Muscle of leg (tissue), 11 donors: ENCODE data around the gene IL5RA. TPM values are rescaled to one million over a fixed set of nuclear protein-coding genes. Genes with fewer than 3 reads are reported as not detected.

ENCODE experiments used
- DNase-seq: peaks from one replicate; pipeline ENCODE4 v3.0.0; 2013
- H3K27ac ChIP-seq: one replicate; pipeline ENCODE4 v1.5.1; 2013; ENCODE audit warnings: mild to moderate bottlenecking, low read length, control low read depth
- H3K27me3 ChIP-seq: one replicate; pipeline ENCODE4 v1.6.1; 2013; ENCODE audit warnings: low read length; ENCODE audit not compliant: control insufficient read depth, insufficient read depth
- H3K36me3 ChIP-seq: one replicate; pipeline ENCODE4 v1.6.1; 2013; ENCODE audit warnings: low read length; ENCODE audit not compliant: control insufficient read depth, insufficient read depth
- H3K4me1 ChIP-seq: one replicate; pipeline ENCODE4 v1.6.1; 2013; ENCODE audit warnings: low read length; ENCODE audit not compliant: control insufficient read depth, insufficient read depth
- H3K4me3 ChIP-seq: one replicate; pipeline ENCODE4 v1.5.1; 2013; ENCODE audit warnings: low read length, control low read depth
- H3K9me3 ChIP-seq: replicated peaks from 2 replicates; pipeline ENCODE4 v1.6.1; 2013; ENCODE audit warnings: low read depth, low read length; ENCODE audit not compliant: control insufficient read depth
- WGBS: methylation state at CpG from one replicate; pipeline ENCODE4 v1.1.5; 2013; ENCODE audit warnings: missing lambda C conversion rate; ENCODE audit not compliant: insufficient coverage; 5-methylcytosine and 5-hydroxymethylcytosine counted together
- polyA plus RNA-seq, 8 donors: library from polyadenylated mRNA; unstranded; fragments of 120-200 nt; gene quantifications; one replicate each; pipeline versions ENCODE4 v1.2.1 to v1.2.3, GENCODE V29; 2013; ENCODE audit warnings: inconsistent platforms in 1 of 8, low replicate concordance in 1 of 8; ENCODE audit not compliant: insufficient read length in 8 of 8, insufficient read depth in 1 of 8
- total RNA-seq: library from RNA; stranded (reverse); fragments of 120-200 nt; gene quantifications from one replicate; pipeline ENCODE4 v1.2.4, GENCODE V29; 2013

IL5RA gene
- total and polyA plus RNA-seq, 9 donors: 0.04 to 0.15 (median 0.09) TPM; not detected in 2

- Histone ChIP-seq H3K9me3 (no peaks in the 10 kb centered on the region), H3K27me3 (no peaks in the 10 kb centered on the region), H3K36me3 (no peaks in the 10 kb centered on the region), H3K27ac (no peak overlapping the region), H3K4me1 (no peaks in the 10 kb centered on the region), H3K4me3 (no peak overlapping the region)
- WGBS: no CpG with 5 or more reads among the region's 3 CpGs
- DNase-seq: no peak
These were observed 2.3 kb downstream of the IL5RA start for GRCh38 chr3:3107858-3108257.

DNA sequence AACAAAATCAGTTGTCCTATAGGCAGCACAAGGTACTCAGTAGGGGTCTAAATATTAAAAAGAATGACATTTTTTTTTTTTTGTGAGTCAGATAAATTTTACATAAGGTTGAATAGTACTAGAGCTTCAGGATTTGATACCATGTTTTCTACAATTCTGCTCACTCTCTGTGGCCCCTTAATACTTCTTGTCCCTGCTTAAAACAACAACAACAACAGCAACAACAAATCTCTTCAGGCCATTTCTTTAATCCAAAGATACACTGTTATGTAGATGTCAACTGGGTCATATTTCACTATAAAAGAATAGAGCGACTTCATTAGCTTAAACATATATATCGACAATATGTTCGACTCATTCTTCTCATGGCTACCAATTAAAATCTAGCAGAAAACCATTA lies 3.0 kb downstream of the IL5RA start:
- Histone ChIP-seq H3K4me3 (no peak overlapping the region), H3K9me3 (no peaks in the 10 kb centered on the region), H3K36me3 (no peaks in the 10 kb centered on the region), H3K27me3 (no peaks in the 10 kb centered on the region), H3K27ac (no peak overlapping the region), H3K4me1 (no peaks in the 10 kb centered on the region)
- no peak for DNase-seq
- WGBS: no CpG with 5 or more reads among the region's 3 CpGs

GRCh38 chr3:3105815-3106214 lies 4.4 kb downstream of the IL5RA start:
- Histone ChIP-seq H3K9me3 (no peaks in the 10 kb centered on the region), H3K36me3 (no peaks in the 10 kb centered on the region), H3K27me3 (no peaks in the 10 kb centered on the region), H3K4me3 (no peak overlapping the region), H3K27ac (no peak overlapping the region), H3K4me1 (no peaks in the 10 kb centered on the region)
- no CpG with 5 or more reads among the region's 4 CpGs for WGBS
- no peak for DNase-seq

DNA sequence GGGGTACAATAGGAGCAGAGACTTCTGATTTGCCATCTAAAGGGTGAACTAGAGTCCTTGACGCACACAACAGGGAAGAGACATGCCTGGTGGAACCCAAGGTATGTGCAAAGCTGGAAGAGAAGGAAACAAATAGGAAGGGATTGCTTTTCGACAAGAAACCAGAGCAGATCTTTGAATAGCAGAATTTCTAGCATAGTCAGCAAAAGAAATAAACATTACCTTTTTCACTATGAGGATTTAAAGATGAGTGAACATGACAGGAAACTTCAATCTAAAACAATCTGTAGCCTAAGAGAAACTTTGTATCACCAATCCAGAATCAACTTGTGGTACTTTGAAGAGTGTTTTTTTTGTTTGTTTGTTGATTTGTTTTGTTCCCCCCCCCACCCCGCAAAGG lies 4.9 kb downstream of the IL5RA start:
- Histone ChIP-seq H3K27ac (no peak overlapping the region), H3K4me3 (no peak overlapping the region), H3K27me3 (no peaks in the 10 kb centered on the region), H3K9me3 (no peaks in the 10 kb centered on the region), H3K36me3 (no peaks in the 10 kb centered on the region), H3K4me1 (no peaks in the 10 kb centered on the region)
- no peak for DNase-seq
- WGBS: 100% methylated on average over 1 of the region's 3 CpGs

DNA sequence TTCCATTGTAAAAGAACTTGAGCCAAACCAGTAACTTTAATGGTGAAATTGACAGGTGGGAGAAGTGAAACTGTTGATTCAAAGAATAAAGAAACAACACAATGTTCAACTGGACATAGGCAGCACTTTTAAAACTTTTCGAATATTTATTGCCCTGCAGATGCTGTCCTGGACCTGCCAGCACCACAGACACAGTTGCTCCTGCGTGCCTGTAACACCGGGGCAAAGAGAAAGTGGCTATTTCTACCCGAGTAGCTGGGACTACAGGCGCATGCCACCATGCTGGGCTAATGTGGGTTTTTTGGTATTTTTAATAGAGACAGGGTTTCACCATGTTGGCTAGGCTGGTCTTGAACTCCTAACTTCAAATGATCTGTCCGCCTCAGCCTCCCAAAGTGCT lies 7.4 kb downstream of the IL5RA start:
- H3K36me3 ChIP-seq: no peaks in the 10 kb centered on the region
- no peaks in the 10 kb centered on the region for H3K9me3 ChIP-seq
- no peaks in the 10 kb centered on the region for H3K4me1 ChIP-seq
- no peak for DNase-seq
- H3K27ac ChIP-seq: no peak overlapping the region
- H3K4me3 ChIP-seq: no peak overlapping the region
- no peaks in the 10 kb centered on the region for H3K27me3 ChIP-seq
- 84% methylated on average over 5 of the region's 6 CpGs for WGBS

- WGBS: no CpG with 5 or more reads among the region's 6 CpGs
- no peaks in the 10 kb centered on the region for H3K4me1 ChIP-seq
- no peak overlapping the region for H3K27ac ChIP-seq
- DNase-seq: no peak
- no peaks in the 10 kb centered on the region for H3K9me3 ChIP-seq
- no peak overlapping the region for H3K4me3 ChIP-seq
- H3K27me3 ChIP-seq: no peaks in the 10 kb centered on the region
- H3K36me3 ChIP-seq: no peaks in the 10 kb centered on the region
These were observed 8.3 kb downstream of the IL5RA start for GRCh38 chr3:3101660-3102458.

DNA sequence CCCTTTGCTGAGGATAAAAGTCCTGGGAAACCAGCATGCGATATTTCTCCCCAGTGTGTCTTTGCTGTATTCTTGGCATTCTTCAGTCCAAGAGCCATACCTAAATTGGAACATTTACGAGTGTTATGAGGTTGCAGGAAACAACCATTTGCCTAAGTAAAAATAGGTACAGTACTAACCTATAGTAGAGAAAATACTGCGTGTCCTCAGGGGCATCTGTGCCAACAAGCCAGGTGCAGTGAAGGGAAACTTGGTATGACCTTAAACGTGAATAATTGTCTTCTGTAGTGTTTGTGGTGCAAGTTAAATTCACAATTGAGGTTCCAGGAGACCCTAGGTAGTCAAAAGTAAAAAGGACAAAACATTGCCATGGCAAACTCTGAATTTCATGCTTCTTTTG lies 12.2 kb downstream of the IL5RA start:
- no peaks in the 10 kb centered on the region for H3K9me3 ChIP-seq
- no CpG with 5 or more reads among the region's 4 CpGs for WGBS
- DNase-seq: no peak
- no peaks in the 10 kb centered on the region for H3K4me1 ChIP-seq
- H3K27me3 ChIP-seq: no peaks in the 10 kb centered on the region
- H3K27ac ChIP-seq: no peak overlapping the region
- no peaks in the 10 kb centered on the region for H3K36me3 ChIP-seq
- no peak overlapping the region for H3K4me3 ChIP-seq

- WGBS: 72% methylated on average over 3 of the region's 4 CpGs
These were observed 21.2 kb downstream of the IL5RA start for GRCh38 chr3:3089017-3089416.

DNA sequence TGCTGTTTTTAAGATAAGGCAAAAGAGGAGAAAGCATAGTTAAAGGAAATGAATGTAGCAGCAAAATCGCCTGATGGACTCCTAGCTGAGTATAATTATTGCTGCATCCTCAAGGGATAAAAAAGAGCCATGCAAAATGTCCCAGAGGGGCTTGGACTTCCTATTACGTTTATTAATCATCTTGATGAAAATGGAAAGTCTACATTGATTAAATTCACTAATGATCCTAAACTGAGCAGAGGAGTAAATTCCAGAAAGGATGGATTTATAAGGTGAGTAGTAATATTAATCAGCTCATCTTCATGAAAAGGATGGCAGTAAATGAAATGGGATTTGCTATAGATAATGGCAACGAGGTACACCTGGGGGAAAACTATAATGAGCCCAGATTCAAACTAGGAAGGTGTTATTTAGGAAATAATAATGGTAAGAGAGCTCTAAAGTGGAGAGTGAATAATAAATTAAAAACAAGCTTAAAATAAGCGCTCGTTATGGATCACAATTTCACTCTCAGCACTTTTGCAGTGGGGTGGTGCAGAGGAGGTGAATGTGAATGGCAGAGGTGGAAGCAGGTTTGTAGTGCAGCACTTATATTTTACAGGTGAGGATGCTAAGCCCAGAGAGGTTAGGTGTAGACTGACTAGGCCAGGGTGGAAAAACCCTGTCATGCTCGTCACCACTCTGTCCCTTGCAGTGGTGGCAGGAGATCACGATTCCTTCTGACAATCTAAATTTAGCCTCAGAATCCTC lies 22.3 kb downstream of the IL5RA start:
- H3K4me3 ChIP-seq: no peak overlapping the region
- 66% methylated on average over 4 of the region's 7 CpGs for WGBS

More at GRCh38 chr3:3089017-3089416, 21.2 kb downstream of the IL5RA start:
- H3K4me3 ChIP-seq: no peak overlapping the region
- DNase-seq: no peak
- no peaks in the 10 kb centered on the region for H3K27me3 ChIP-seq
- H3K4me1 ChIP-seq: no peaks in the 10 kb centered on the region
- no peak overlapping the region for H3K27ac ChIP-seq
- no peaks in the 10 kb centered on the region for H3K9me3 ChIP-seq
- H3K36me3 ChIP-seq: no peaks in the 10 kb centered on the region

GRCh38 chr3:3087279-3087678 lies 22.9 kb downstream of the IL5RA start:
- no peaks in the 10 kb centered on the region for H3K9me3 ChIP-seq
- no peaks in the 10 kb centered on the region for H3K36me3 ChIP-seq
- H3K27me3 ChIP-seq: no peaks in the 10 kb centered on the region
- no peaks in the 10 kb centered on the region for H3K4me1 ChIP-seq
- H3K27ac ChIP-seq: no peak overlapping the region
- no peak for DNase-seq
- no peak overlapping the region for H3K4me3 ChIP-seq

More for the DNA sequence above, 22.3 kb downstream of the IL5RA start:
- DNase-seq: no peak
- H3K4me1 ChIP-seq: no peaks in the 10 kb centered on the region
- H3K36me3 ChIP-seq: no peaks in the 10 kb centered on the region
- no peak overlapping the region for H3K27ac ChIP-seq
- H3K9me3 ChIP-seq: no peaks in the 10 kb centered on the region
- no peaks in the 10 kb centered on the region for H3K27me3 ChIP-seq
